Fibroblast of skin of right quadriceps (primary cell): ENCODE measurements around the gene PLCH2.

Source experiments
- DNase-seq: peaks from one replicate; pipeline ENCODE4 v3.0.0-alpha.2; 2013

The PLCH2 gene

GRCh38 chr1:2532485-2533160, 56.5 kb downstream of the PLCH2 start:
- DNase-seq, result no peak

- DNase-seq, result peak; percentile 61
These were observed 57.3 kb downstream of the PLCH2 start for GRCh38 chr1:2533365-2533764.

- DNase-seq, result no peak
These were observed 58.2 kb downstream of the PLCH2 start for GRCh38 chr1:2534315-2534686.

- peak; percentile 64 for DNase-seq
These were observed 58.8 kb downstream of the PLCH2 start for GRCh38 chr1:2534687-2535441.

GRCh38 chr1:2535455-2535854, 59.4 kb downstream of the PLCH2 start:
- DNase-seq, result no peak

- DNase-seq, result no peak
These were observed 59.9 kb downstream of the PLCH2 start for GRCh38 chr1:2535981-2536380.

GRCh38 chr1:2537784-2538115, 61.7 kb downstream of the PLCH2 start:
- no peak for DNase-seq

GRCh38 chr1:2538376-2538775, 62.3 kb downstream of the PLCH2 start:
- DNase-seq, result no peak

- no peak for DNase-seq
These were observed 62.8 kb downstream of the PLCH2 start for GRCh38 chr1:2538872-2539271.

GRCh38 chr1:2539312-2539907, 63.3 kb downstream of the PLCH2 start:
- no peak for DNase-seq

GRCh38 chr1:2540816-2541492, 64.9 kb downstream of the PLCH2 start:
- DNase-seq, result no peak

GRCh38 chr1:2541619-2542245, 65.6 kb downstream of the PLCH2 start:
- DNase-seq, result peak; percentile 16

GRCh38 chr1:2542246-2542915, 66.3 kb downstream of the PLCH2 start:
- no peak for DNase-seq

GRCh38 chr1:2543543-2544092, 67.5 kb downstream of the PLCH2 start:
- DNase-seq, result peak; percentile 15

- no peak for DNase-seq
These were observed 68.2 kb downstream of the PLCH2 start for GRCh38 chr1:2544093-2544874.

- DNase-seq, result no peak
These were observed 69.0 kb downstream of the PLCH2 start for GRCh38 chr1:2544875-2545640.

- DNase-seq, result peak; percentile 69
These were observed 69.8 kb downstream of the PLCH2 start for GRCh38 chr1:2545754-2546514.

GRCh38 chr1:2546515-2547209, 70.6 kb downstream of the PLCH2 start:
- peak; percentile 52 for DNase-seq
